ENCODE data around the gene SLC4A2. TPM values are rescaled to one million over a fixed set of nuclear protein-coding genes. Genes with fewer than 3 reads are reported as not detected.

SLC4A2 gene
- total and polyA plus RNA-seq, 4 donors: 27.5 to 98.8 (median 72.6) TPM

GRCh38 chr7:151095828-151096475 lies 36.6 kb downstream of the SLC4A2 start:
- H3K9me3 ChIP-seq (ENCODE audit: control insufficient read depth in 4 of 4, low read length in 3 of 4): no peaks in the 10 kb centered on the region
- DNase-seq (ENCODE audit: low spot score): no peak
- TF ChIP-seq JUND (IDR thresholded peaks at IDR 0.05): no peak
- no peak for TF ChIP-seq REST (IDR thresholded peaks at IDR 0.05)
- no peak for TF ChIP-seq NR2F2 (IDR thresholded peaks at IDR 0.05)
- no peak for TF ChIP-seq EGR1 (IDR thresholded peaks at IDR 0.05; ENCODE audit: low read depth in 2 of 2)
- no peak for TF ChIP-seq RAD21 (IDR thresholded peaks at IDR 0.05)
- TF ChIP-seq ZBTB33 (IDR thresholded peaks at IDR 0.05): no peak
- no peak for TF ChIP-seq HNF4G (IDR thresholded peaks at IDR 0.05)
- TF ChIP-seq FOXA2 (IDR thresholded peaks at IDR 0.05): no peak
- H3K36me3 ChIP-seq (ENCODE audit: control insufficient read depth in 4 of 4, insufficient read depth in 3 of 4, low read depth in 1 of 4, low read length in 3 of 4): peaks cover 0 to 2% (median 0%) of the 10 kb centered on the region in 4 donors
- 90% methylated on average over 17 of the region's 17 CpGs for WGBS
- H3K4me1 ChIP-seq (ENCODE audit: control insufficient read depth in 4 of 4, insufficient read depth in 4 of 4, low read length in 3 of 4): peaks cover 0 to 11% (median 7%) of the 10 kb centered on the region in 4 donors
- H3K4me3 ChIP-seq (ENCODE audit: low read depth in 1 of 3, low read length in 3 of 3): no peak overlapping the region
- H3K27me3 ChIP-seq (ENCODE audit: control insufficient read depth in 4 of 4, insufficient read depth in 4 of 4, low read length in 3 of 4): no peaks in the 10 kb centered on the region
- H3K9ac ChIP-seq (ENCODE audit: low read depth in 1 of 2, low read length in 2 of 2): no peak overlapping the region
- H3K27ac ChIP-seq (ENCODE audit: low read depth in 1 of 2, low read length in 2 of 2): no peak overlapping the region

- Histone ChIP-seq H3K4me3 (ENCODE audit: low read depth in 1 of 3, low read length in 3 of 3) (no peak overlapping the region), H3K27ac (ENCODE audit: low read depth in 1 of 2, low read length in 2 of 2) (no peak overlapping the region), H3K4me1 (ENCODE audit: control insufficient read depth in 4 of 4, insufficient read depth in 4 of 4, low read length in 3 of 4) (no peaks in the 10 kb centered on the region), H3K9me3 (ENCODE audit: control insufficient read depth in 4 of 4, low read length in 3 of 4) (no peaks in the 10 kb centered on the region), H3K27me3 (ENCODE audit: control insufficient read depth in 4 of 4, insufficient read depth in 4 of 4, low read length in 3 of 4) (no peaks in the 10 kb centered on the region), H3K36me3 (ENCODE audit: control insufficient read depth in 4 of 4, insufficient read depth in 3 of 4, low read depth in 1 of 4, low read length in 3 of 4) (peaks cover 0 to 4% (median under 1%) of the 10 kb centered on the region in 4 donors), H3K9ac (ENCODE audit: low read depth in 1 of 2, low read length in 2 of 2) (no peak overlapping the region)
- no peak for DNase-seq (ENCODE audit: low spot score)
- 81% methylated on average over 20 of the region's 20 CpGs for WGBS
- TF ChIP-seq NR2F2 (IDR thresholded peaks at IDR 0.05) (no peak), HNF4G (IDR thresholded peaks at IDR 0.05) (no peak), FOXA1 (IDR thresholded peaks at IDR 0.05) (no peak), REST (IDR thresholded peaks at IDR 0.05) (no peak), TAF1 (conservative IDR thresholded peaks at IDR 0.05) (no peak), EGR1 (IDR thresholded peaks at IDR 0.05; ENCODE audit: low read depth in 2 of 2) (no peak), HNF4A (conservative IDR thresholded peaks at IDR 0.05) (no peak), ZBTB33 (IDR thresholded peaks at IDR 0.05) (no peak), YY1 (IDR thresholded peaks at IDR 0.05) (no peak), CTCF (IDR thresholded peaks at IDR 0.05; ENCODE audit: low read depth, low read length, missing input control) (no peak), ATF3 (IDR thresholded peaks at IDR 0.05) (no peak), RXRA (IDR thresholded peaks at IDR 0.05) (no peak), MAX (IDR thresholded peaks at IDR 0.05) (no peak), RAD21 (IDR thresholded peaks at IDR 0.05) (no peak), FOXA2 (IDR thresholded peaks at IDR 0.05) (no peak), JUND (IDR thresholded peaks at IDR 0.05) (no peak)
Measured at GRCh38 chr7:151099486-151100211, 40.3 kb downstream of the SLC4A2 start.
